HepG2 (cell line): ENCODE measurements around the gene MS4A18. TPM values are rescaled to one million over a fixed set of nuclear protein-coding genes. Genes with fewer than 3 reads are reported as not detected.

ENCODE experiments used
- ATAC-seq: fragments of 200-7000 bp; cut with Tn5 transposase; 3 replicates; pipeline ENCODE4 v1.9.1; 2020; ENCODE audit warnings: mild to moderate bottlenecking, moderate library complexity
- BruUV-seq: library from RNA; stranded (reverse); fragments of 400-500 nt; replicated peaks from 2 replicates; lab custom pipeline; 2021; lab: Mats Ljungman, UMichigan
- CTCF ChIA-PET: fragments of 300-600 bp; formaldehyde crosslinking; extraction: SDS; loops from one replicate; lab custom pipeline; 2021; ENCODE audit warnings: low total read pairs, inconsistent platforms, low intra/inter-chr PET ratio; lab: Yijun Ruan, JAX
- POLR2A ChIA-PET: fragments of 350-600 bp; sonication (Branson Sonifier 250); formaldehyde crosslinking; loops from one replicate; lab custom pipeline; 2020; ENCODE audit warnings: antibody characterized with exemption, inconsistent platforms; lab: Yijun Ruan, JAX
- DNase-seq: peaks from one replicate; pipeline ENCODE4 v3.0.0-alpha.2; 2015; ENCODE audit warnings: low spot score
- FAIRE-seq: peaks from 3 replicates; lab custom pipeline; 2011; peaks lifted over from hg19 to GRCh38; lab: Jason Lieb, UNC
- H2AFZ ChIP-seq: one replicate; pipeline ENCODE4 v1.6.1; 2011; ENCODE audit warnings: low read length, inconsistent platforms
- H3K27ac ChIP-seq: fragments of 300-600 bp; 3 replicates; pipeline ENCODE4 v1.8.0; 2011; ENCODE audit warnings: mixed run types, mild to moderate bottlenecking, mixed read lengths, low read length, inconsistent platforms; ENCODE audit not compliant: insufficient read depth; ENCODE audit errors: extremely low read length
- H3K27me3 ChIP-seq, 2 experiments: fragments of 200-600 bp in 1 of 2; 2 replicates in 1 of 2; 3 replicates in 1 of 2; pipeline versions ENCODE4 v1.6.0 to v1.8.0; 2011; ENCODE audit warnings: low read length in 2 of 2, mild to moderate bottlenecking in 2 of 2, moderate library complexity in 2 of 2, inconsistent platforms in 1 of 2; ENCODE audit not compliant: insufficient read depth in 2 of 2, control insufficient read depth in 1 of 2
- H3K36me3 ChIP-seq, 2 experiments: fragments of 200-600 bp in 1 of 2; replicated peaks in 1 of 2; 2 replicates in 1 of 2; 3 replicates in 1 of 2; pipeline versions ENCODE4 v1.5.1 to v1.8.0; 2011; ENCODE audit warnings: low read length in 2 of 2, inconsistent platforms in 1 of 2; ENCODE audit not compliant: insufficient read depth in 2 of 2, control insufficient read depth in 1 of 2
- H3K4me1 ChIP-seq: 2 replicates; pipeline ENCODE4 v1.5.1; 2012; ENCODE audit warnings: low read length, inconsistent platforms; ENCODE audit not compliant: insufficient read depth
- H3K4me2 ChIP-seq: 2 replicates; pipeline ENCODE4 v1.6.0; 2011; ENCODE audit warnings: low read depth, low read length, inconsistent platforms
- H3K4me3 ChIP-seq, 3 experiments: fragments of 200-600 bp in 1 of 3; sonication (generic), shearing (Covaris generic) in 1 of 3; replicated peaks in 1 of 3; 2 replicates each; pipeline ENCODE4 v1.5.1; 2011 to 2016; ENCODE audit warnings: low read length in 3 of 3, inconsistent platforms in 2 of 3, low read depth in 2 of 3, mild to moderate bottlenecking in 2 of 3, control low read depth in 1 of 3, mixed read lengths in 1 of 3; ENCODE audit not compliant: insufficient read depth in 1 of 3
- H3K79me2 ChIP-seq: one replicate; pipeline ENCODE4 v1.6.1; 2011; ENCODE audit warnings: low read length, inconsistent platforms; ENCODE audit not compliant: insufficient read depth
- H3K9ac ChIP-seq: 2 replicates; pipeline ENCODE4 v1.6.0; 2011; ENCODE audit warnings: mild to moderate bottlenecking, low read depth, low read length, inconsistent platforms; ENCODE audit not compliant: insufficient read depth
- H3K9me3 ChIP-seq: 2 replicates; pipeline ENCODE4 v1.5.1; 2012; ENCODE audit warnings: mild to moderate bottlenecking, low read length
- H4K20me1 ChIP-seq: 2 replicates; pipeline ENCODE4 v1.6.0; 2011; ENCODE audit warnings: inconsistent platforms, mild to moderate bottlenecking, low read length, moderate library complexity; ENCODE audit not compliant: insufficient read depth
- MAFF ChIP-seq: IDR thresholded peaks from 2 replicates; pipeline ENCODE4 v1.6.1; 2011; ENCODE audit warnings: low read depth, low read length, improper control_type of control experiment
- MAFK ChIP-seq, 2 experiments: IDR thresholded peaks in 1 of 2; conservative IDR thresholded peaks in 1 of 2; 2 replicates each; pipeline ENCODE4 v1.6.1; 2011; ENCODE audit warnings: improper control_type of control experiment in 2 of 2, low read length in 2 of 2
- STAG1 ChIP-seq: sonication (generic); formaldehyde crosslinking; IDR thresholded peaks from 2 replicates; pipeline ENCODE4 v1.4.0; 2020; ENCODE audit warnings: missing genetic modification reagents
- ZFP1 ChIP-seq: IDR thresholded peaks from 2 replicates; pipeline ENCODE4 v1.6.1; 2016
- WGBS: methylation state at CpG from one replicate; pipeline ENCODE4 v1.1.6; 2017; ENCODE audit warnings: low lambda C conversion rate; 5-methylcytosine and 5-hydroxymethylcytosine counted together
- in situ Hi-C: cut with HindIII; loops from 2 replicates; pipeline ENCODE4 v1.10.0; 2017; ENCODE audit warnings: low pct_unique_long_range_greater_than_20kb; ENCODE audit not compliant: extremely low pct_ligation_motif_present
- intact Hi-C: fragments of 100-400 bp; cut with micrococcal nuclease; formaldehyde crosslinking; loops from one replicate; pipeline ENCODE4 v1.10.0; 2022; ENCODE audit not compliant: unreplicated experiment
- polyA plus RNA-seq, 8 experiments: library from polyadenylated mRNA; depleted of rRNA in 3 of 8; stranded (reverse) in 7 of 8; unstranded in 1 of 8; fragments of >200 nt; fragmentation: Illumina TruSeq in 4 of 8; extraction: Trizol in 4 of 8; gene quantifications; 2 replicates each; pipeline versions ENCODE4 v1.2.1 to v1.2.3, GENCODE V29; 2011 to 2016; ENCODE audit warnings: low read depth in 4 of 8, missing spikeins in 1 of 8, mixed read lengths in 1 of 8; ENCODE audit not compliant: insufficient read depth in 1 of 8
- total RNA-seq, 5 experiments: library from RNA; depleted of rRNA; stranded (reverse); fragments of >200 nt; fragmentation: Illumina TruSeq; extraction: Trizol; gene quantifications; 2 replicates each; pipeline ENCODE4 v1.2.3, GENCODE V29; 2016; ENCODE audit warnings: low read depth in 1 of 5
- TF ChIP-seq, protein P1 (sequence below): sonication (generic); formaldehyde crosslinking; IDR thresholded peaks from 2 replicates; pipeline ENCODE4 v1.5.0; 2020; ENCODE audit warnings: mild to moderate bottlenecking, missing genetic modification reagents, moderate library complexity
- TF ChIP-seq, protein P2 (sequence below): sonication (generic); formaldehyde crosslinking; IDR thresholded peaks from 2 replicates; pipeline ENCODE4 v1.9.0; 2021; ENCODE audit warnings: missing genetic modification reagents, borderline replicate concordance
- TF ChIP-seq, protein P3 (sequence below): IDR thresholded peaks from 2 replicates; pipeline ENCODE4 v1.6.1; 2012; ENCODE audit warnings: low read depth, low read length, improper control_type of control experiment

Gene MS4A18
- total and polyA plus RNA-seq, 2 of the 13 experiments (the other 11 are each of a cell fraction or from before 2014, with no cell fraction given), result not detected

- no TSS peak for BruUV-seq
- H3K36me3 ChIP-seq, result no peaks in the 10 kb centered on the region
- DNase-seq, result peak; percentile 29
- no peaks in the 10 kb centered on the region for H3K79me2 ChIP-seq
- no peaks in the 10 kb centered on the region for H3K9me3 ChIP-seq
- ATAC-seq, result peak; percentile 52; the same call in 2 of the 3 replicates
- no peaks in the 10 kb centered on the region for H3K27me3 ChIP-seq
- in situ Hi-C loops (no loop called here), intact Hi-C loops (no loop called here)
- no peaks in the 10 kb centered on the region for H4K20me1 ChIP-seq
- no peak overlapping the region for H2AFZ ChIP-seq
- TF ChIP-seq, protein P1, sequence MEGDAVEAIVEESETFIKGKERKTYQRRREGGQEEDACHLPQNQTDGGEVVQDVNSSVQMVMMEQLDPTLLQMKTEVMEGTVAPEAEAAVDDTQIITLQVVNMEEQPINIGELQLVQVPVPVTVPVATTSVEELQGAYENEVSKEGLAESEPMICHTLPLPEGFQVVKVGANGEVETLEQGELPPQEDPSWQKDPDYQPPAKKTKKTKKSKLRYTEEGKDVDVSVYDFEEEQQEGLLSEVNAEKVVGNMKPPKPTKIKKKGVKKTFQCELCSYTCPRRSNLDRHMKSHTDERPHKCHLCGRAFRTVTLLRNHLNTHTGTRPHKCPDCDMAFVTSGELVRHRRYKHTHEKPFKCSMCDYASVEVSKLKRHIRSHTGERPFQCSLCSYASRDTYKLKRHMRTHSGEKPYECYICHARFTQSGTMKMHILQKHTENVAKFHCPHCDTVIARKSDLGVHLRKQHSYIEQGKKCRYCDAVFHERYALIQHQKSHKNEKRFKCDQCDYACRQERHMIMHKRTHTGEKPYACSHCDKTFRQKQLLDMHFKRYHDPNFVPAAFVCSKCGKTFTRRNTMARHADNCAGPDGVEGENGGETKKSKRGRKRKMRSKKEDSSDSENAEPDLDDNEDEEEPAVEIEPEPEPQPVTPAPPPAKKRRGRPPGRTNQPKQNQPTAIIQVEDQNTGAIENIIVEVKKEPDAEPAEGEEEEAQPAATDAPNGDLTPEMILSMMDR (CRISPR knock-in tag), result peak; percentile 39; the same call in 1 of the 2 replicates
- TF ChIP-seq, protein P2, sequence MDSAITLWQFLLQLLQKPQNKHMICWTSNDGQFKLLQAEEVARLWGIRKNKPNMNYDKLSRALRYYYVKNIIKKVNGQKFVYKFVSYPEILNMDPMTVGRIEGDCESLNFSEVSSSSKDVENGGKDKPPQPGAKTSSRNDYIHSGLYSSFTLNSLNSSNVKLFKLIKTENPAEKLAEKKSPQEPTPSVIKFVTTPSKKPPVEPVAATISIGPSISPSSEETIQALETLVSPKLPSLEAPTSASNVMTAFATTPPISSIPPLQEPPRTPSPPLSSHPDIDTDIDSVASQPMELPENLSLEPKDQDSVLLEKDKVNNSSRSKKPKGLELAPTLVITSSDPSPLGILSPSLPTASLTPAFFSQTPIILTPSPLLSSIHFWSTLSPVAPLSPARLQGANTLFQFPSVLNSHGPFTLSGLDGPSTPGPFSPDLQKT (CRISPR knock-in tag), result no peak
- TF ChIP-seq MAFK (conservative IDR thresholded peaks at IDR 0.05 in 1 of 2, IDR thresholded peaks at IDR 0.05 in 1 of 2; ENCODE audit: low read length in 2 of 2) (peak; percentile 71 to 81), STAG1 (CRISPR knock-in tag) (0 out of 2 replicates have a peak, but pooled peaks have one; percentile 22), MAFF (peak; percentile 61; the same call in 1 of the 2 replicates), ZFP1 (CRISPR knock-in tag) (no peak)
- TF ChIP-seq, protein P3, sequence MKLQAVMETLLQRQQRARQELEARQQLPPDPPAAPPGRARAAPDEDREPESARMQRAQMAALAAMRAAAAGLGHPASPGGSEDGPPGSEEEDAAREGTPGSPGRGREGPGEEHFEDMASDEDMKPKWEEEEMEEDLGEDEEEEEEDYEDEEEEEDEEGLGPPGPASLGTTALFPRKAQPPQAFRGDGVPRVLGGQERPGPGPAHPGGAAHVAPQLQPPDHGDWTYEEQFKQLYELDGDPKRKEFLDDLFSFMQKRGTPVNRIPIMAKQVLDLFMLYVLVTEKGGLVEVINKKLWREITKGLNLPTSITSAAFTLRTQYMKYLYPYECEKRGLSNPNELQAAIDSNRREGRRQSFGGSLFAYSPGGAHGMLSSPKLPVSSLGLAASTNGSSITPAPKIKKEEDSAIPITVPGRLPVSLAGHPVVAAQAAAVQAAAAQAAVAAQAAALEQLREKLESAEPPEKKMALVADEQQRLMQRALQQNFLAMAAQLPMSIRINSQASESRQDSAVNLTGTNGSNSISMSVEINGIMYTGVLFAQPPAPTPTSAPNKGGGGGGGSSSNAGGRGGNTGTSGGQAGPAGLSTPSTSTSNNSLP, result 0 out of 2 replicates have a peak, but pooled peaks have one; percentile 35
- no peak overlapping the region for H3K9ac ChIP-seq
- WGBS, result 49% methylated on average over 14 of the region's 14 CpGs
- no peak overlapping the region for H3K27ac ChIP-seq
- no peaks in the 10 kb centered on the region for H3K4me1 ChIP-seq
- POLR2A ChIA-PET, result no interaction called here
- H3K4me2 ChIP-seq, result no peak overlapping the region
- no peak overlapping the region for H3K4me3 ChIP-seq
- CTCF ChIA-PET, result interaction anchor here (1.6 kb wide), 1 partner anchor 56 kb away, joined by 3 read pairs; the partner anchor contains the start of gene MS4A15
- no peak for FAIRE-seq
Observed at GRCh38 chr11:60700689-60701468, 23.6 kb upstream of the MS4A18 start.
